H1 (cell line): ENCODE data around the gene CCNJ. TPM values are rescaled to one million over a fixed set of nuclear protein-coding genes. Genes with fewer than 3 reads are reported as not detected.

Source experiments
- CTCF ChIA-PET: fragments of 300-600 bp; sonication (Branson Sonifier 250); formaldehyde crosslinking; loops from one replicate; lab custom pipeline; 2021; ENCODE audit not compliant: partially characterized antibody; lab: Charles Lee
- POLR2A ChIA-PET: fragments of 300-600 bp; sonication (Branson Sonifier 250); formaldehyde crosslinking; loops from one replicate; lab custom pipeline; 2021; ENCODE audit warnings: inconsistent platforms; ENCODE audit not compliant: partially characterized antibody; lab: Charles Lee
- DNase-seq, 2 experiments: peaks; one replicate each; pipeline versions ENCODE4 v3.0.0 to v3.0.0-alpha.2; 2010 to 2022; ENCODE audit warnings: low spot score in 2 of 2, low read depth in 1 of 2, mixed read lengths in 1 of 2
- FAIRE-seq: peaks from 2 replicates; lab custom pipeline; 2011; peaks lifted over from hg19 to GRCh38; lab: Jason Lieb, UNC
- H2AFZ ChIP-seq: 2 replicates; pipeline ENCODE4 v1.8.1; 2012; ENCODE audit warnings: low read length, inconsistent platforms
- H2AK5ac ChIP-seq: 2 replicates; pipeline ENCODE4 v1.6.1; 2013; ENCODE audit warnings: low read depth, low read length
- H2BK120ac ChIP-seq: replicated peaks from 2 replicates; pipeline ENCODE3; 2013; ENCODE audit warnings: low read depth, low read length, inconsistent platforms
- H2BK12ac ChIP-seq: 2 replicates; pipeline ENCODE4 v1.6.1; 2013; ENCODE audit warnings: low read depth, low read length
- H2BK15ac ChIP-seq: 2 replicates; pipeline ENCODE4 v1.6.1; 2013; ENCODE audit warnings: low read length
- H2BK20ac ChIP-seq: 2 replicates; pipeline ENCODE4 v1.6.1; 2013; ENCODE audit warnings: low read length
- H2BK5ac ChIP-seq: 2 replicates; pipeline ENCODE4 v1.6.1; 2013; ENCODE audit warnings: low read depth, low read length
- H3K14ac ChIP-seq: 2 replicates; pipeline ENCODE4 v1.6.1; 2013; ENCODE audit warnings: inconsistent platforms; ENCODE audit not compliant: insufficient read length
- H3K18ac ChIP-seq: 2 replicates; pipeline ENCODE4 v1.6.1; 2013; ENCODE audit warnings: low read length; ENCODE audit errors: extremely low read depth
- H3K23ac ChIP-seq: 2 replicates; pipeline ENCODE4 v1.6.1; 2013; ENCODE audit warnings: inconsistent platforms; ENCODE audit not compliant: insufficient read length
- H3K23me2 ChIP-seq: 2 replicates; pipeline ENCODE4 v1.6.1; 2013; ENCODE audit warnings: low read depth, low read length
- H3K27ac ChIP-seq: 2 replicates; pipeline ENCODE4 v1.6.1; 2011; ENCODE audit warnings: low read depth, low read length, inconsistent platforms
- H3K27me3 ChIP-seq, 4 experiments: replicated peaks in 1 of 4; 1 replicate in 1 of 4; 2 replicates in 3 of 4; pipeline versions ENCODE4 v1.6.1 to v1.8.1; 2011 to 2013; ENCODE audit warnings: low read length in 3 of 4, mild to moderate bottlenecking in 3 of 4, inconsistent platforms in 2 of 4, mixed read lengths in 2 of 4, moderate library complexity in 1 of 4; ENCODE audit not compliant: control insufficient read depth in 3 of 4, insufficient read depth in 3 of 4; ENCODE audit errors: extremely low read depth in 1 of 4
- H3K36me3 ChIP-seq, 4 experiments: 2 replicates each; pipeline versions ENCODE4 v1.6.1 to v1.8.1; 2011 to 2013; ENCODE audit warnings: mild to moderate bottlenecking in 4 of 4, low read length in 3 of 4, moderate library complexity in 2 of 4, control low read depth in 1 of 4, inconsistent platforms in 1 of 4; ENCODE audit not compliant: insufficient read depth in 4 of 4, control insufficient read depth in 2 of 4
- H3K4ac ChIP-seq: replicated peaks from 2 replicates; pipeline ENCODE3; 2013; ENCODE audit warnings: low read length, low read depth, mixed read lengths, inconsistent platforms; ENCODE audit not compliant: insufficient read length
- H3K4me1 ChIP-seq, 4 experiments: replicated peaks in 1 of 4; 1 replicate in 1 of 4; 2 replicates in 3 of 4; pipeline versions ENCODE4 v1.6.1 to v1.8.1; 2011 to 2013; ENCODE audit warnings: low read length in 3 of 4, inconsistent platforms in 2 of 4, mixed read lengths in 1 of 4; ENCODE audit not compliant: insufficient read depth in 4 of 4, control insufficient read depth in 3 of 4
- H3K4me2 ChIP-seq, 2 experiments: 2 replicates each; pipeline versions ENCODE4 v1.6.1 to v1.8.1; 2011 to 2013; ENCODE audit warnings: low read depth in 2 of 2, low read length in 2 of 2, control low read depth in 1 of 2, inconsistent platforms in 1 of 2, mild to moderate bottlenecking in 1 of 2; ENCODE audit not compliant: insufficient read depth in 1 of 2
- H3K4me3 ChIP-seq, 4 experiments: fragments of 200-600, 300-600 bp in 1 of 4; sonication (generic), shearing (Covaris generic), sonication (Bioruptor Twin) in 1 of 4; 2 replicates each; pipeline versions ENCODE4 v1.5.1 to v1.8.1; 2011 to 2016; ENCODE audit warnings: low read length in 4 of 4, low read depth in 3 of 4, control low read depth in 2 of 4, inconsistent platforms in 2 of 4, mild to moderate bottlenecking in 2 of 4, mixed read lengths in 1 of 4, moderate library complexity in 1 of 4; ENCODE audit not compliant: insufficient read depth in 2 of 4; ENCODE audit errors: extremely low read depth in 1 of 4
- H3K56ac ChIP-seq: replicated peaks from 2 replicates; pipeline ENCODE3; 2013; ENCODE audit warnings: low read depth, mild to moderate bottlenecking, mixed read lengths, low read length, inconsistent platforms; ENCODE audit not compliant: insufficient read length
- H3K79me1 ChIP-seq: 2 replicates; pipeline ENCODE4 v1.6.1; 2013; ENCODE audit warnings: low read depth, low read length, control low read depth
- H3K79me2 ChIP-seq, 2 experiments: 2 replicates each; pipeline versions ENCODE4 v1.6.1 to v1.8.1; 2012 to 2013; ENCODE audit warnings: low read length in 2 of 2, mild to moderate bottlenecking in 2 of 2, inconsistent platforms in 1 of 2; ENCODE audit not compliant: insufficient read depth in 2 of 2, control insufficient read depth in 1 of 2
- H3K9ac ChIP-seq, 4 experiments: replicated peaks in 1 of 4; 1 replicate in 1 of 4; 2 replicates in 3 of 4; pipeline versions ENCODE4 v1.6.1 to v1.8.1; 2011 to 2013; ENCODE audit warnings: low read depth in 3 of 4, low read length in 3 of 4, control low read depth in 2 of 4, mild to moderate bottlenecking in 2 of 4, moderate library complexity in 2 of 4, inconsistent platforms in 1 of 4; ENCODE audit errors: extremely low read depth in 1 of 4
- H3K9me3 ChIP-seq, 2 experiments: 2 replicates each; pipeline versions ENCODE4 v1.6.1 to v1.8.1; 2012 to 2013; ENCODE audit warnings: mild to moderate bottlenecking in 2 of 2, moderate library complexity in 2 of 2, control low read depth in 1 of 2, inconsistent platforms in 1 of 2, low read depth in 1 of 2, low read length in 1 of 2, mixed read lengths in 1 of 2; ENCODE audit not compliant: insufficient read depth in 2 of 2
- H4K20me1 ChIP-seq, 2 experiments: replicated peaks in 1 of 2; 2 replicates each; pipeline versions ENCODE3 to v1.8.1; 2011 to 2013; ENCODE audit warnings: inconsistent platforms in 2 of 2, low read length in 2 of 2, mild to moderate bottlenecking in 1 of 2; ENCODE audit not compliant: insufficient read depth in 2 of 2, control insufficient read depth in 1 of 2
- H4K5ac ChIP-seq: 2 replicates; pipeline ENCODE4 v1.6.1; 2013; ENCODE audit warnings: low read length, low read depth, mixed read lengths, inconsistent platforms; ENCODE audit not compliant: insufficient read length
- H4K8ac ChIP-seq: 2 replicates; pipeline ENCODE4 v1.8.0; 2013; ENCODE audit warnings: mild to moderate bottlenecking, moderate library complexity, low read length, inconsistent platforms; ENCODE audit not compliant: insufficient read depth; ENCODE audit errors: extremely low read depth
- H4K91ac ChIP-seq: replicated peaks from 2 replicates; pipeline ENCODE3; 2013; ENCODE audit warnings: low read length, mixed read lengths, inconsistent platforms; ENCODE audit not compliant: insufficient read length
- FOSL1 ChIP-seq: IDR thresholded peaks from 2 replicates; pipeline ENCODE4 v1.6.1; 2011; ENCODE audit warnings: mild to moderate bottlenecking, low read depth, low read length, moderate library complexity; ENCODE audit not compliant: insufficient read depth
- JUND ChIP-seq: IDR thresholded peaks from 2 replicates; pipeline ENCODE4 v1.6.1; 2011; ENCODE audit warnings: mild to moderate bottlenecking, improper control_type of control experiment, low read length
- MAX ChIP-seq: IDR thresholded peaks from 2 replicates; pipeline ENCODE4 v1.6.1; 2012; ENCODE audit warnings: inconsistent platforms
- RFX5 ChIP-seq: IDR thresholded peaks from 2 replicates; pipeline ENCODE4 v1.6.1; 2011; ENCODE audit warnings: low read depth, low read length, improper control_type of control experiment, borderline replicate concordance
- SP1 ChIP-seq: IDR thresholded peaks from 2 replicates; pipeline ENCODE4 v1.6.1; 2011; ENCODE audit warnings: low read depth, low read length
- SP2 ChIP-seq: IDR thresholded peaks from 2 replicates; pipeline ENCODE4 v1.6.1; 2012; ENCODE audit warnings: mild to moderate bottlenecking, low read length, inconsistent platforms
- WGBS, 2 experiments: shearing (Covaris generic) in 1 of 2; methylation state at CpG; one replicate each; pipeline versions ENCODE4 v1.1.6 to v1.1.7; 2013 to 2015; ENCODE audit warnings: low lambda C conversion rate in 2 of 2, mixed read lengths in 2 of 2, inconsistent platforms in 1 of 2, low coverage in 1 of 2, missing lambda C conversion rate in 1 of 2; ENCODE audit not compliant: insufficient replicate concordance in 2 of 2, insufficient coverage in 1 of 2, insufficient read length in 1 of 2; ENCODE audit errors: extremely low coverage in 1 of 2, missing lambda C conversion rate in 1 of 2; 5-methylcytosine and 5-hydroxymethylcytosine counted together
- polyA plus RNA-seq, 7 experiments: library from polyadenylated mRNA; depleted of rRNA in 3 of 7; stranded (reverse) in 5 of 7; unstranded in 2 of 7; fragments of >200 nt in 5 of 7; fragments of 200-250 nt in 2 of 7; gene quantifications; 1 replicate in 5 of 7; 2 replicates in 1 of 7; 4 replicates in 1 of 7; pipeline versions ENCODE4 v1.2.1 to v1.2.3, GENCODE V29; 2011 to 2013; ENCODE audit warnings: missing spikeins in 2 of 7, mixed read lengths in 2 of 7
- total RNA-seq: library from RNA; stranded (reverse); fragmentation: NEBNext Ultra II Directional; extraction: Animal tissue kit (Norgen Biotek cat#: 25700); gene quantifications from 2 replicates; pipeline ENCODE4 v1.2.1, GENCODE V29; 2021

CCNJ gene
- total and polyA plus RNA-seq, 2 of the 8 experiments (the other 6 are each of a cell fraction or from before 2014, with no cell fraction given): 31.4 to 34.7 TPM

DNA sequence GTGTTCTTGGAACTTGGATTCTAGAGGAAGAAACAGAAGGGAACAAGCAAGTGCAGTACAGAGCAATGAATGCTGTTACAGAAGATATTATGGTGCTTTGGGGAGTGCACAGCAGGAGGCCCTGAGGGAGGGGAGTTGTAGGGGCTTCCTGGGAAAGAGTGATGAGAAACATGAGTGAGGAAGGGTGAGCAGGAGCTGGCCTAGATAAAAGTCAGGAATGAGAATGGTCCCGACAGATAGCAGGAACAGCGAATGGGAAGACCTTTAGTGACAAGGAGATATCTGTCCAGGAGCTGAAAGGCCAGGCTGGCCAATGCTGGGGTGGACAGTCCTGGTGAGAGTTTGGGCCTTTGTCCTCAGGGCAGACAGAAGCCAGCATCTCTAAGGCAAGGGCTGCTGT lies 20.6 kb upstream of the CCNJ start:
- CTCF ChIA-PET: interaction anchor here (0.7 to 2.0 kb wide), 4 partner anchors 9 to 312 kb away, joined by 3 to 7 read pairs (median 6); no protein-coding TSS in a partner anchor
- Histone ChIP-seq H2AFZ (no peak overlapping the region), H4K8ac (no peak overlapping the region), H3K23me2 (no peaks in the 10 kb centered on the region), H2BK5ac (no peak overlapping the region), H3K79me2 (no peaks in the 10 kb centered on the region), H4K20me1 (peaks cover 0 to 1% of the 10 kb centered on the region in 2 experiments), H3K4ac (no peak overlapping the region), H3K4me2 (no peak overlapping the region), H2BK120ac (no peak overlapping the region), H3K27ac (no peak overlapping the region), H3K4me1 (no peaks in the 10 kb centered on the region), H3K23ac (no peak overlapping the region), H3K14ac (no peak overlapping the region), H2AK5ac (no peak overlapping the region), H4K91ac (no peak overlapping the region), H3K9ac (no peak overlapping the region), H3K4me3 (no peak overlapping the region), H2BK20ac (no peak overlapping the region), H2BK15ac (no peak overlapping the region), H2BK12ac (no peak overlapping the region), H4K5ac (no peak overlapping the region), H3K36me3 (no peaks in the 10 kb centered on the region), H3K27me3 (no peaks in the 10 kb centered on the region), H3K56ac (no peak overlapping the region), H3K79me1 (no peaks in the 10 kb centered on the region), H3K18ac (no peak overlapping the region), H3K9me3 (no peaks in the 10 kb centered on the region)
- FAIRE-seq: no peak
- DNase-seq: no peak
- 90% methylated on average over 2 of the region's 2 CpGs; no CpG with 5 or more reads in 1 of the 2 experiments for WGBS, 2 experiments
- POLR2A ChIA-PET: interaction anchor here (0.8 kb wide), 1 partner anchor 39 kb away, joined by 3 read pairs; no protein-coding TSS in a partner anchor
- TF ChIP-seq FOSL1 (no peak), SP2 (no peak), SP1 (no peak), JUND (no peak), MAX (no peak), RFX5 (no peak)
